GM18861 (cell line): ENCODE data around the gene TRIM71.
"Not testable (repeated sequence)": the region's sequence is repeated elsewhere in the genome, so short reads cannot be mapped to it uniquely, and the experiment has no call there.

Experiments
- ATAC-seq: cut with Tn5 transposase; IDR thresholded peaks from one replicate; pipeline ENCODE4 v1.9.1; 2021; ENCODE audit not compliant: unreplicated experiment

Gene TRIM71

DNA sequence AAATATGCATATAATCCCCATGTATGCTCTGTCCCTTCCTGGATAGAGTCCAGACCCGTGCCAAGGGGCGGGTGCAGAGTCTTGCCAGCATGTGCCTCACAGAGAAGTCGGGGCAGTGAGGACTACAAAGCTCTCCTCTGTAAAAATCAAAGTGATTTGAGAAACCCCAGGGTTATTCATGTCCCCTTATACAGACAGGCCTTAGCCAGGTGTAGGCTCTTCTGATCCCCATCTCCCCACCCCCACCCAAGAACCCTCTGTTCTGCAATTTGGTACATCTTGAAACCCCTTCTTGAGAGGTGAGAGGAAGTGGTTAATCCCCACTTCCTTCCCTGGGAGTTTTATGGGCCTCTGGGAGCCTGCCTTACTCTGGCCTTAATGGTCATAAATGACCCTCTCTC is 24.7 kb downstream of the TRIM71 start:
- no peak for ATAC-seq

DNA sequence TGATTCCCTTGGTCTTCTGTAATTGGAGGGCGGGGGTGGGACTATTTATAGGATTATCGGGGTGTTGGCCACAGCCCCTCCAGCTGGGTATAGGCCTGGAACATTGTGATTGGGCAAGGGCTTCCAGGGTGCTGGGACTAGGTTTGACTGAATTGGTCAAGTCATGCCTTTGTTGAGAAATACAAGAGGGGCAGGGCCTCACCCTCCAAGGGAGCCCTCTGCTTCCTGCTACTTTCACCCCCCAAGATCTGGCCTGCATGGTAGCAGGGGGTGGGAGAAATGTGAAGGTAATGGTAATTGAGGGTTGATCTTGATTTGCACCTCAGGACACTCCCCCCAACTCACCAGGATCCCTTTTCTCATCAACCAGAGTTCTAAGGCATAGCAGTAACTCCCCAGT is 25.2 kb downstream of the TRIM71 start:
- ATAC-seq: no peak

DNA sequence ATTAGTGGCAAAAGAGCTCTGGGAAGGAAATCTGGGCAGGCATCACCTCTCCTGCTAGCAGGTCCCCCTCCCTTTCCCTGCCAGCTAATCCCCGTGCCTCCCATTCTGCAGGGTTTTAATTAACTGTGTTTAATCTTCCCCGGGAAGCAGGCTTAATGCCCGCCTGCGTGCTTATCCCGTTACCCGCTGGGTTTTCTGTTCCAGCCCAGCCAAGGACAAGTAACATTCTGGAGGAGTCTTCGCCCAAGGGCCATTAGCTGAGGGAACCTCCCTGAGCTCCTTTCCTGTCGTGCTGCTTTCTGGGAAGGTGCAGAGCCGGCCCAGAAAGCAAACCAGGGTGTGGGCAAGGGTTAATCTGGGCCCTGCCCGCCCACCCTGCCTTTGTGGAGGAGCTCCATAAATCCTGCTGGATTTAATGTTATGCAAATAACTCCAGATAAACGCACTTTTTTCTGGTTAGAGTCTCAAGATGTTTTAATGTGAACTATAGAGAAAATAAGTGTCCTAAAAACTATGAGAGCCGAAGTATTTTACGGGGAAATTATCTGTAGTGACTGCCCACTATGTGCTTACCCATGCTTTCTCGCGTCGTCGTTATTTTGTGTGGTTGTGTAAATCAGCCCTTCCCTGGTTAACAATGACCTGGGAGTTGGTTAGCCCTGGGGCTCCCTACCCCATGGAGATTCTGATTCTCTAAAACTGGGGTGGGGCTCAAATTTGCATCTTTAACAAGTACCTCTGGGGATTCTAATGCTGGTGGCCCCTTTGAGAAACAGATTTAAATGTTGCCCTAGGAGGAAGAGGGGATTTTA is 25.9 kb downstream of the TRIM71 start:
- ATAC-seq: no peak

DNA sequence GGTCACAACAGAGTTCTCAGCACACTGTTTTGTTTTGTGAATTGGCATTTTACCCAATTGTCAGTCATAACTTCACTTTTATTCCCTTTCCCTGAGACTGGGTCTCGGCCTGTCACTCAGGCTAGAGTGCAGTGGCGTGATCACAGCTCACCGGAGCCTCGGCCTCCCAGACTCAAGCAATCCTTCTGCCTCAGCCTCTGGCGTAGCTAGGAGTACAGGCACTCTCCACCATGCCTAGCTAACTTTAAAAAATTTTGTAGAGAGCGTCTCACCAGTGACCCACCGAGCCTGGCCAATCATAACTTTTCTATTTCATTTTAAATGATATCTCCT is 26.5 kb downstream of the TRIM71 start:
- no peak for ATAC-seq

DNA sequence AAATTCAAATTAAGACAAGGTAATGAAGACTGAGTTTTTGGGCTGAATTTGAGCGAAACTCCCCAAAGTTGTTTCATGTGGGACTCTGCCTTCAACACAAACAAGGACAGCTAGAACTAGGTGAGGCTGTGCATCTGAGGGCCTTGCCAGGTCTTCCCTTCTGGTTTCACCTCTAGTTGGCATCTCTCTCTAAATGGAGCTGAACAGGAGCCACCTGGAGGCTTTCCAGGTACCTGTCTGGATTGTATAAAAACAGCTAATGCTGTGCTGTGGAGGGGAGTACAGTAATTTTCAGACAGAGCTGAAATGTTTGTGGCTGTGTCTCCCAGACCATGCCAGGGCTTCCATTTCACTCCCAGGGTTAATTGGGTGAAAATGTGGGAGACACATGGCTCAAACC is 27.1 kb downstream of the TRIM71 start:
- ATAC-seq: no peak

DNA sequence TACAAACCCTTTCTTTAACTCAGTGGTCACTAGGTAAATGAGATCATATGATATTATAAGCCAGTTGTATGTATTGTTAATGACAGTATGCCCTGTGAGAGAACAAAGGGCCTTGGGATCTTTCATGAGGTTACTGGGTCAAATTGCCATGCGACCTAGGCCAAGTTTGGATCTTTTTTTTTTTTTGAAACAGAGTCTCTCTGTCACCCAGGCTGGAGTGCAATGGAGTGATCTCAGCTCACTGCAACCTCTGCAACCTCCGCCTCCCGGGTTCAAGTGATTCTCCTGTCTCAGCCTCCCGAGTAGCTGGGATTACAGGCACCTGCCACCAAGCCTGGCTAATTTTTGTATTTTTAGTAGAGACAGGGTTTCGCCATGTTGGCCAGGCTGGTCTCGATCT is 27.7 kb downstream of the TRIM71 start:
- ATAC-seq: not testable (repeated sequence)

DNA sequence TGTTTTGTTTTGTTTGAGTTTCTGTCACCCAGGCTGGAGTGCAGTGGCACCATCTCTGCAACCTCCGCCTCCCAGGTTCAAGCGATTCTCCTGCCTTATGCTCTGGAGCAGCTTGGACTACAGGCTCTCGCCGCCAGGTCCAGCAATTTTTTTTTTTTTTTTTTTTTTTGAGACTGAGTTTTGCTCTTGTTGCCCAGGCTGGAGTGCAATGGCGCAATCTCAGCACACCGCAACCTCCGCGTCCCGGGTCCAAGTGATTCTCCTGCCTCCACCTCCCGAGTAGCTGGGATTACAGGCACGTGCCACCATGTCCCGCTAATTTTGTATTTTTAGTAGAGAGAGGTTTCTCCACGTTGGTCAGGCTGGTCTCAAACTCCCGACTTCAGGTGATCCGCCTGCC is 29.2 kb downstream of the TRIM71 start:
- not testable (repeated sequence) for ATAC-seq

GRCh38 chr3:32847528-32847927 is 29.7 kb downstream of the TRIM71 start:
- no peak for ATAC-seq

DNA sequence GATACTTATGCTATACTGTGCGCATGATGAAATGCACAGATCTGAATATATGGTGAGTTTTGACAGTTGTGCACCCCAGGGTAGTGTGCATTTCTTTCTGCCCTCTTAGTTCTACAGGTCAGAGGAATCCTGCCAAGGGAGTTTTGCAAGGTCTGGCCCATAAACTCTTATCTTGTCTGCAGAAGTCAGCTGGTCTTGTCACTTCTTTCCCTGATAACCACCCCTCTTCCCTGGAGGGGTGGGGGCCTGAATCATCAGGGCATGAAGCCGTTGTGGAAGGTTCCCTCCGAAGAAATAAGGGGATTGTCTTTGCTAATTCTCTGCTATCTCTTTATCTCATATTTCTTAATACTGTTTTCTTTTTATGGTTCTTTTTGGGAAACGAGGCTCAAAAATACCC is 30.4 kb downstream of the TRIM71 start:
- no peak for ATAC-seq

GRCh38 chr3:32849046-32849445 is 31.2 kb downstream of the TRIM71 start:
- no peak for ATAC-seq

GRCh38 chr3:32850226-32850625 is 32.4 kb downstream of the TRIM71 start:
- ATAC-seq: no peak

DNA sequence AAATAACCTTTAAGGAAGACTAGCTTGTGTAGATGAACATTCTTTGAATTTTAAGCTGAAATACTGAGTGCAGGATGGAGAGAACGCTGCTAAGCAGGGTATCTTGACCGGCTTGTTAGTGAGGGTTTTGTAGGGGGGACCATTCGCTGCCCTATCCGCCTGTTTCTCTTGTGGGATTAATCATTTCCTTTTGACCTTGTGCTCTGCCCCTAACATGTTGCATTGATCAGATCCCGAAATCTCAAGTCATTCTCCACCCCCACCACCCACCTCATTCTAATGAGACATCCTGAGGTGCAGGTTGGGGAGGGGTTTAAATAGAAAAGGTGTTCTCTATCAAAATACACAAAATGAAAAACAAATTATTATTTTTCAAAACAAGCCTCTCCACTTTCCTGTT is 32.8 kb downstream of the TRIM71 start:
- ATAC-seq: no peak

DNA sequence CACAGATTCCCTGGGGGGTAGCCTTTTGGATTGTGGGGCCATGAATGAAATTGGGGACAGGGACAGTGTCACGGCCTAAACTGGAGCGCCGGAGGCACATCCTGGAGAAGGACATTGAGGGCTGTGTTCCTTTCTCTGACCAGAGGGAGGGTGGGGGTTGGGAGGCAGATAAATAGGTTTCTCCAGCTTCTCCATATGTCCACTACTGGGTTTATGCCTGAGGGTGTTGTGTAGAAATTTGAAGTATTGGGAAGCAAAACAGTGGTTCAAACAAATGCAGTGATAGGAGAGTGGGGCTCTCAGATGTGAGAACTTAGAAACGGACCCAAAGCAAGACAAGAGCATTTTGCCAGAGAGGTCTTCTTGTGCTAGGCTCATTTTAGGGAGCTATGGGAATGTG is 34.3 kb downstream of the TRIM71 start:
- no peak for ATAC-seq

DNA sequence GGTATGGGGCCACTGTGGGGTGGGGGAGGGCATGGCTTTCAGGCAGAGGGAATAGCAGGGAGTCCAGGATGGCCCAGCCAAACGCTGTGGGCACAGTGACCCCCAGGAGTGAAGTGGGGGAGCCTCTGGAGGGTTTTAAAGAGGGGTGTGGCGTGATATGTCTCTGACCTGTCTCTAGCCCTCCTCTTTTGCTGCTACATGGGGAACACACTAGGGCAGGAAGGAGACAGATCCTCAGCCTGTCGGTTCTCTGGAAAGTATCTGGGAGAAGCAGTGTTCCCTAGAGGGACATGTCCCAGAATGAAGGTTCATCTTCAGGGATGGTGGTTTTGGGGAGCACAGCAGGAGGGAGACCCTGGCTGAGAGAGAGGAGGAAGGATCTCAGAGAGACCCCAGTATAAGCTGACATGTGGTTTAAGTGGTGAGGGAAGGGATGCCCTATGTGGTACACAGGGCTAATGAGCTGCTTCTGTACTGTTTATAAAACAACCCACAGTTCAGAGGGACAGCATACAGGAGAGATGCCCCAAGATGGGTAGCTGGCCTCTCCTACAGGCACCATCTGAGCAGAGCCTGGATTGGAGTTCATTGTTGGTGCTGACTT is 37.7 kb downstream of the TRIM71 start:
- no peak for ATAC-seq

DNA sequence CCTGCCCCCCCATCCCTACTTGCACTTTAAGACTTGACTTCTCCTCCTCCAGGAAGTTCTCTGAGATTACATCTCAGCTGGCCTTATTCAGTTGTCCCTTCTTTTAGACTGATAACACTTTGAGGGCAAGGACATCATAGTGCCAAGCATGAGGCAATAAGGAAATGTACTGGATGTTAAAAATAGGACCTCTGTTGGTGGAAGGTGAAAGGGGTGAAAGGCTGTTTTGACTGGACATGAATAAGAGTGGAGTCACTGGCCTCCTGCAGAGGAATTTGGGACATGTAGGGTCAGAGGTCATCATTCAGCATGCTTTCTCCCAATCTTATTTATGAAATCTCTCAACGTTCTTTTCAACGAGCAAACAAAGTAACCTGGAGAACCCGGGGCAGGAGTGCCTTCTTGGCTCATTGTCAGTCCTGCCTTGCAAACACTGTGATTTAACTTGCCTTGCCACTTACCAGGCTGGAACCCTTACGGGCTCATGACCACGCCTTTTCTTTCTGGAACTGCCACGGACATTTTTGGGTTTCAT is 38.6 kb downstream of the TRIM71 start:
- no peak for ATAC-seq

- ATAC-seq: no peak
Observed at GRCh38 chr3:32856901-32857507, 39.2 kb downstream of the TRIM71 start.

GRCh38 chr3:32857921-32858320 is 40.1 kb downstream of the TRIM71 start:
- ATAC-seq: no peak

DNA sequence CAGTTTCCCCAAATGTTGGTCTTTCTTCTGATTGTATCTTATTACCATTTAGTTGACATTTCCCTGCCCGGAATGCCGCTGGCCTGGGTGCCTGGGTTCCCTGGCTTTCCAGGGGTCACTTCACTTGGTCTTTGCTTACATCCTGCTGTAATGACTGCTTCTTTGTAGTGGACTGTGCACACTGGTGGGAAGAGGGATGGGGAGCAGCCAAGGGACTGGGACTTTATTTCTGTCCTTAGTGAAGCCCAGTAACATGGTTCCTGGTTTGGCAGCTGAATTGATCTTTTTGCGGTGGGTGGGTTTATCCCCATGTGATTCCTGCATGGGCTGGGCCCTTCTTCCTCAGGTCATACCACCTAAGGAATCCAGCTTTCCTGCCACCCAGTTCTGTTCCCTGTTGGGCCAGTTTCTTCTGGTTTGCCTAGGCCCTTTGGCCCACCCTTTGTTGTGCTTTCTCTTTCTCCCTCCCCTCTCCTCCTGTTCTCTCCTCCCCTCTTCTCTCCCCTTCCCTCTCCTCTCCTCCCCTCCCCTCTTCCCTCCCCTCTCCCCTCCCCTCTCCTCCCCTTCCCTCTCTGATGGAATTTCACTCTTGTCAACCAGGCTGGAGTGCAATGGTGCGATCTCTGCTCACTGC is 41.9 kb downstream of the TRIM71 start:
- ATAC-seq: no peak

DNA sequence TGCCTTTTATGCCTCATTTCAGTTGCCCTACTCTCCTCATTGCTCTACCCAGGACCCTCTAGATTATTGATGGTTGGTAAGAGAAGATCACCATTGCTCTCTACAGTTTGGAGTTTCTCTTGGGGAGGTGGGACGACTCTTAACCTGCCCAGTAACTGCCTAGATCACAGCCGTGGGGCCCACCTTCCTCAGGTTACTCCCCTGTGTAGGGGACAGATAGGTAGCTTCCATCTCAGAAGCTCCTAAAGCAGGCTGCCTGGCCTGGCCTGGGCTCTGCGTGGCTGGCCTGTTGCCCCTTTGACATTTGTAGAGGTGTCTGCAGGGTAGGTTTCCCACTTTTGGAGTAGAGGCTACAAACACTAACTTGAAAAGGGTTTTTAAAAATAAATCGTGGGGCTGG is 42.7 kb downstream of the TRIM71 start:
- ATAC-seq: no peak

DNA sequence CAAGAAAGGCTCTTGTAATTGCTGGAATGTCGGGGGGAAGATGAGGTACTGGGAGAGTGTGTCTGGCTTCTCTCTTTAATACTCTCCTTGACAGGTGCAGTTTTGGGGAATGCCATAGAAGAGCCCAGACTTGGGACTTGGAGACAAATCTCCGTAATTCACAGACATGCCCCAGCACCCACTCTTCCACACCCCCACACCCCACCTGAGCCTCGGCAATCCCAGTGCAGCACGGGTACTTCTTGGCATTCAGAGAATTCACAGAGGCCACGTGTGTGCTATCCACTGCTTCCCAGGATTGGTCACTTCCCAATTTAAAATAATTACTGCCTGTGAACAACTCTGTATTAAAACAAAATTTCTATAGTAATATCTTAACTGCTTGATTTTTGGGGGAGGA is 43.9 kb downstream of the TRIM71 start:
- no peak for ATAC-seq

DNA sequence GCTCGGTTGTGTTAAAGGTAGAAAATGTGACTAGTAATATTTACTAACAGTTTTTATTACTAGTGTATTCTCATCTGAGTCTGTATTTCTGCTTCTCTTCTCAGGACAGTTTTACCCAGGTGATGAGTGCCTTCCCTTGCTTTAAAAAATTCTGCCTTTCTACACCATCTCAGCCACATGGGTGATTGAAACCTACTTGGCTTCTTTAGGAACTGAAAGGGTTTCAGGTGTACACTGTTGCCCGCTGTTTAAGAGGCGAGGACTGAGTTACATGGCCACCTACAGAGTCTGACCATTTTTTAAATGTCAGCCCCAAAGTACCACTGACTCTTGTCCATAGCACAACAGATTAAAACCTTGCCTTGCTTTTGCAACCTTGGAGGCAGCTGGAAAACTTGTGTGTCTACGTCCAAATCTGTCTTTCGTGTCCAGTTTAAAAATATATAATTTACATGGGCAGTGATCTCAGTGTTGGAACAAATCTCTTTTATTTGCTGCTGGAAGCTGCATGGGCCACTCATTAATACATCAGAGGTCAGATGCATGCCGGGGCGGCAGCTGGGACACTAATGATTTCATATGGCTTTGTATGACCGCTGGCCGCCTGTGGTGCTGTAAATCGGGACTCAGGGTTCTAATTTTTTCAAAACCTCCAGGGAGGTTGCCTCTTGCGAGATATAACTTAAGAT is 44.6 kb downstream of the TRIM71 start:
- no peak for ATAC-seq
